ENCODE results near the gene ITGB4.

- TF ChIP-seq, protein P1, sequence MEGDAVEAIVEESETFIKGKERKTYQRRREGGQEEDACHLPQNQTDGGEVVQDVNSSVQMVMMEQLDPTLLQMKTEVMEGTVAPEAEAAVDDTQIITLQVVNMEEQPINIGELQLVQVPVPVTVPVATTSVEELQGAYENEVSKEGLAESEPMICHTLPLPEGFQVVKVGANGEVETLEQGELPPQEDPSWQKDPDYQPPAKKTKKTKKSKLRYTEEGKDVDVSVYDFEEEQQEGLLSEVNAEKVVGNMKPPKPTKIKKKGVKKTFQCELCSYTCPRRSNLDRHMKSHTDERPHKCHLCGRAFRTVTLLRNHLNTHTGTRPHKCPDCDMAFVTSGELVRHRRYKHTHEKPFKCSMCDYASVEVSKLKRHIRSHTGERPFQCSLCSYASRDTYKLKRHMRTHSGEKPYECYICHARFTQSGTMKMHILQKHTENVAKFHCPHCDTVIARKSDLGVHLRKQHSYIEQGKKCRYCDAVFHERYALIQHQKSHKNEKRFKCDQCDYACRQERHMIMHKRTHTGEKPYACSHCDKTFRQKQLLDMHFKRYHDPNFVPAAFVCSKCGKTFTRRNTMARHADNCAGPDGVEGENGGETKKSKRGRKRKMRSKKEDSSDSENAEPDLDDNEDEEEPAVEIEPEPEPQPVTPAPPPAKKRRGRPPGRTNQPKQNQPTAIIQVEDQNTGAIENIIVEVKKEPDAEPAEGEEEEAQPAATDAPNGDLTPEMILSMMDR (conservative IDR thresholded peaks at IDR 0.05 in 1 of 2, IDR thresholded peaks at IDR 0.05 in 1 of 2; ENCODE audit: extremely low read depth in 1 of 2, insufficient read depth in 1 of 2, low read depth in 1 of 2, low read length in 2 of 2): no peak
- no peak for TF ChIP-seq EZH2 (IDR thresholded peaks at IDR 0.05; ENCODE audit: borderline replicate concordance, low read length)
Observed at GRCh38 chr17:75720656-75721462, at the start of gene ITGB4.

Measured in mammary epithelial cell (primary cell).